ENCODE data around the gene CHMP1A. TPM values are rescaled to one million over a fixed set of nuclear protein-coding genes. Genes with fewer than 3 reads are reported as not detected.

CHMP1A gene
- total and polyA plus RNA-seq, 9 donors = 13.2 to 76.8 (median 49.2) TPM

- Histone ChIP-seq H3K27ac (no peak overlapping the region), H3K9me3 (no peaks in the 10 kb centered on the region), H3K27me3 (no peaks in the 10 kb centered on the region), H3K4me3 (no peak overlapping the region), H3K36me3 (no peaks in the 10 kb centered on the region), H3K4me1 (ENCODE audit: insufficient read depth) (no peaks in the 10 kb centered on the region)
- intact Hi-C loops (cut with DNase I) = no loop called here
- WGBS, 3 donors = 83 to 89% (median 86%) methylated on average over 7 to 10 of the region's 10 CpGs
- no peak for DNase-seq
- TF ChIP-seq EP300 (IDR thresholded peaks at IDR 0.05) (no peak), CTCF (IDR thresholded peaks at IDR 0.05) (no peak), POLR2A (IDR thresholded peaks at IDR 0.05) (no peak)
Measured at GRCh38 chr16:89599902-89600301, 57.6 kb downstream of the CHMP1A start.

- Histone ChIP-seq H3K27me3 (no peaks in the 10 kb centered on the region), H3K9me3 (no peaks in the 10 kb centered on the region), H3K27ac (no peak overlapping the region), H3K4me3 (no peak overlapping the region), H3K4me1 (ENCODE audit: insufficient read depth) (no peaks in the 10 kb centered on the region), H3K36me3 (no peaks in the 10 kb centered on the region)
- TF ChIP-seq CTCF (IDR thresholded peaks at IDR 0.05) (no peak), EP300 (IDR thresholded peaks at IDR 0.05) (no peak), POLR2A (IDR thresholded peaks at IDR 0.05) (no peak)
- 62 to 65% (median 65%) methylated on average over 7 to 8 of the region's 8 CpGs for WGBS, 3 donors
- DNase-seq = no peak
- intact Hi-C loops (cut with DNase I) = no loop called here
Measured at GRCh38 chr16:89599451-89599858, 58.1 kb downstream of the CHMP1A start.

GRCh38 chr16:89598199-89598598 is 59.3 kb downstream of the CHMP1A start:
- intact Hi-C loops (cut with DNase I) = no loop called here
- H3K4me1 ChIP-seq (ENCODE audit: insufficient read depth) = no peaks in the 10 kb centered on the region
- WGBS, 3 donors = 65 to 84% (median 78%) methylated on average over 5 to 14 of the region's 14 CpGs
- no peaks in the 10 kb centered on the region for H3K27me3 ChIP-seq
- no peaks in the 10 kb centered on the region for H3K9me3 ChIP-seq
- no peak for DNase-seq
- no peak overlapping the region for H3K4me3 ChIP-seq
- H3K36me3 ChIP-seq = no peaks in the 10 kb centered on the region
- H3K27ac ChIP-seq = no peak overlapping the region
- no peak for TF ChIP-seq EP300 (IDR thresholded peaks at IDR 0.05)
- TF ChIP-seq POLR2A (IDR thresholded peaks at IDR 0.05) = no peak
- TF ChIP-seq CTCF (IDR thresholded peaks at IDR 0.05) = no peak

- no peak for TF ChIP-seq CTCF (IDR thresholded peaks at IDR 0.05)
- TF ChIP-seq POLR2A (IDR thresholded peaks at IDR 0.05) = no peak
- Histone ChIP-seq H3K27me3 (no peaks in the 10 kb centered on the region), H3K36me3 (no peaks in the 10 kb centered on the region), H3K27ac (no peak overlapping the region), H3K9me3 (no peaks in the 10 kb centered on the region), H3K4me1 (ENCODE audit: insufficient read depth) (no peaks in the 10 kb centered on the region), H3K4me3 (no peak overlapping the region)
- DNase-seq = no peak
- intact Hi-C loops (cut with DNase I) = no loop called here
- WGBS, 3 donors = 81 to 85% (median 85%) methylated on average over 19 of the region's 19 CpGs
Measured at GRCh38 chr16:89596957-89597649, 60.4 kb downstream of the CHMP1A start.

All from ovary (tissue), 9 donors.